ENCODE measurements around the gene FAM53B. TPM values are rescaled to one million over a fixed set of nuclear protein-coding genes. Genes with fewer than 3 reads are reported as not detected.

The FAM53B gene
- total RNA-seq, 1 experiment from 2014 or later, result 18.3 TPM

- POLR2A ChIA-PET (ENCODE audit: low non-redundant PET), result no interaction called here
- TF ChIP-seq EZH2 (IDR thresholded peaks at IDR 0.05; ENCODE audit: borderline replicate concordance, low read depth, low read length, poor library complexity, severe bottlenecking) (no peak), CTCF (conservative IDR thresholded peaks at IDR 0.05; ENCODE audit: low read depth, low read length) (no peak)
- CTCF ChIA-PET, result no interaction called here
- no peak for DNase-seq (ENCODE audit: low spot score)
- Histone ChIP-seq H3K27ac (ENCODE audit: low read depth, low read length, poor library complexity, severe bottlenecking) (no peak overlapping the region), H3K4me1 (ENCODE audit: insufficient read depth, low read length, poor library complexity, severe bottlenecking) (peaks cover 28% of the 10 kb centered on the region), H3K4me3 (ENCODE audit: low read depth, low read length, poor library complexity, severe bottlenecking) (no peak overlapping the region), H3K27me3 (replicated peaks; ENCODE audit: insufficient read depth, low read depth, low read length, poor library complexity) (no peaks in the 10 kb centered on the region), H3K36me3 (ENCODE audit: insufficient read depth, low read length, poor library complexity, severe bottlenecking) (no peaks in the 10 kb centered on the region), H3K9me3 (ENCODE audit: low read depth, low read length, poor library complexity, severe bottlenecking) (no peaks in the 10 kb centered on the region)
- intact Hi-C loops (cut with micrococcal nuclease; ENCODE audit: unreplicated experiment), result no loop called here
- no TSS peak for BruUV-seq (replicated peaks)
Measured at GRCh38 chr10:124737708-124738107, 6.5 kb downstream of the FAM53B start.

GRCh38 chr10:124737221-124737620 lies 7.0 kb downstream of the FAM53B start:
- no peaks in the 10 kb centered on the region for H3K9me3 ChIP-seq (ENCODE audit: low read depth, low read length, poor library complexity, severe bottlenecking)
- no peaks in the 10 kb centered on the region for H3K27me3 ChIP-seq (replicated peaks; ENCODE audit: insufficient read depth, low read depth, low read length, poor library complexity)
- H3K36me3 ChIP-seq (ENCODE audit: insufficient read depth, low read length, poor library complexity, severe bottlenecking), result no peaks in the 10 kb centered on the region
- DNase-seq (ENCODE audit: low spot score), result no peak
- H3K27ac ChIP-seq (ENCODE audit: low read depth, low read length, poor library complexity, severe bottlenecking), result no peak overlapping the region
- no TSS peak for BruUV-seq (replicated peaks)
- H3K4me3 ChIP-seq (ENCODE audit: low read depth, low read length, poor library complexity, severe bottlenecking), result no peak overlapping the region
- peaks cover 23% of the 10 kb centered on the region for H3K4me1 ChIP-seq (ENCODE audit: insufficient read depth, low read length, poor library complexity, severe bottlenecking)
- POLR2A ChIA-PET (ENCODE audit: low non-redundant PET), result no interaction called here
- intact Hi-C loops (cut with micrococcal nuclease; ENCODE audit: unreplicated experiment), result no loop called here
- CTCF ChIA-PET, result no interaction called here
- TF ChIP-seq CTCF (conservative IDR thresholded peaks at IDR 0.05; ENCODE audit: low read depth, low read length), result no peak
- no peak for TF ChIP-seq EZH2 (IDR thresholded peaks at IDR 0.05; ENCODE audit: borderline replicate concordance, low read depth, low read length, poor library complexity, severe bottlenecking)

GRCh38 chr10:124736491-124737136 lies 7.6 kb downstream of the FAM53B start:
- no peaks in the 10 kb centered on the region for H3K27me3 ChIP-seq (replicated peaks; ENCODE audit: insufficient read depth, low read depth, low read length, poor library complexity)

More at GRCh38 chr10:124736491-124737136, 7.6 kb downstream of the FAM53B start:
- ChIA-PET POLR2A (ENCODE audit: low non-redundant PET) (no interaction called here), CTCF (no interaction called here)
- BruUV-seq (replicated peaks), result no TSS peak
- DNase-seq (ENCODE audit: low spot score), result no peak
- H3K4me3 ChIP-seq (ENCODE audit: low read depth, low read length, poor library complexity, severe bottlenecking), result no peak overlapping the region
- H3K9me3 ChIP-seq (ENCODE audit: low read depth, low read length, poor library complexity, severe bottlenecking), result no peaks in the 10 kb centered on the region
- intact Hi-C loops (cut with micrococcal nuclease; ENCODE audit: unreplicated experiment), result no loop called here
- H3K4me1 ChIP-seq (ENCODE audit: insufficient read depth, low read length, poor library complexity, severe bottlenecking), result peaks cover 17% of the 10 kb centered on the region
- TF ChIP-seq EZH2 (IDR thresholded peaks at IDR 0.05; ENCODE audit: borderline replicate concordance, low read depth, low read length, poor library complexity, severe bottlenecking), result no peak
- no peak for TF ChIP-seq CTCF (conservative IDR thresholded peaks at IDR 0.05; ENCODE audit: low read depth, low read length)
- no peak overlapping the region for H3K27ac ChIP-seq (ENCODE audit: low read depth, low read length, poor library complexity, severe bottlenecking)
- H3K36me3 ChIP-seq (ENCODE audit: insufficient read depth, low read length, poor library complexity, severe bottlenecking), result no peaks in the 10 kb centered on the region

Measured in A673 (cell line).